Sigmoid colon (tissue), 7 donors: ENCODE data around the gene NLN. TPM values are rescaled to one million over a fixed set of nuclear protein-coding genes. Genes with fewer than 3 reads are reported as not detected.

ENCODE experiments used
- DNase-seq: peaks from one replicate; pipeline ENCODE4 v3.0.0-alpha.2; 2019
- H3K27ac ChIP-seq, 4 donors: fragments of 200-600 bp; sonication (generic); one replicate each; pipeline ENCODE4 v1.5.1; 2016 to 2019; ENCODE audit warnings: mild to moderate bottlenecking in 1 of 4
- H3K27me3 ChIP-seq, 3 donors: fragments of 200-600 bp; sonication (generic); one replicate each; pipeline ENCODE4 v1.5.1; 2019; ENCODE audit warnings: mild to moderate bottlenecking in 1 of 3
- H3K36me3 ChIP-seq, 4 donors: fragments of 200-600 bp; sonication (generic); one replicate each; pipeline ENCODE4 v1.5.1; 2016 to 2019
- H3K4me1 ChIP-seq, 4 donors: fragments of 200-600 bp; sonication (generic); one replicate each; pipeline ENCODE4 v1.5.1; 2017 to 2019
- H3K4me3 ChIP-seq, 4 donors: fragments of 200-600 bp; sonication (generic); one replicate each; pipeline ENCODE4 v1.5.1; 2017 to 2019; ENCODE audit warnings: mild to moderate bottlenecking in 2 of 4, moderate library complexity in 1 of 4
- H3K9me3 ChIP-seq, 4 donors: fragments of 200-600 bp in 3 of 4; sonication (generic) in 3 of 4; one replicate each; pipeline versions ENCODE4 v1.5.1 to v1.6.1; 2013 to 2019
- CTCF ChIP-seq, 4 experiments: fragments of 450-650 bp in 3 of 4; fragments of 200-600 bp in 1 of 4; IDR thresholded peaks; one replicate each; pipeline ENCODE4 v1.5.1; 2016 to 2019; ENCODE audit warnings: antibody characterized with exemption in 4 of 4, mild to moderate bottlenecking in 3 of 4, moderate library complexity in 2 of 4
- EP300 ChIP-seq, 4 donors: sonication (generic); formaldehyde crosslinking; IDR thresholded peaks; one replicate each; pipeline ENCODE4 v1.6.1; 2017; ENCODE audit warnings: antibody characterized with exemption in 4 of 4
- POLR2A ChIP-seq, 2 donors: fragments of 450-650 bp; IDR thresholded peaks; one replicate each; pipeline ENCODE4 v1.6.1; 2016; ENCODE audit warnings: antibody characterized with exemption in 2 of 2, mild to moderate bottlenecking in 2 of 2, moderate library complexity in 2 of 2
- POLR2AphosphoS5 ChIP-seq, 4 donors: sonication (generic); formaldehyde crosslinking; IDR thresholded peaks; one replicate each; pipeline ENCODE4 v1.6.1; 2017; ENCODE audit warnings: antibody characterized with exemption in 4 of 4
- WGBS, 2 donors: extraction: QIAGEN DNeasy Blood & Tissue Kit; methylation state at CpG; one replicate each; pipeline ENCODE4 v1.1.7; 2013; 5-methylcytosine and 5-hydroxymethylcytosine counted together
- intact Hi-C: fragments of 100-400 bp; cut with DNase I; formaldehyde crosslinking; loops from one replicate; pipeline ENCODE4 v1.15.1; 2023
- polyA plus RNA-seq, 3 donors: library from polyadenylated mRNA; stranded (reverse); fragments of 200-250 nt; gene quantifications; one replicate each; pipeline ENCODE4 v1.2.3, GENCODE V29; 2013
- total RNA-seq, 4 donors: library from RNA; depleted of rRNA; stranded (reverse); fragments of >200 nt; gene quantifications; one replicate each; pipeline ENCODE4 v1.1.0, GENCODE V29; 2016
- donor health status: healthy with polysubstance abuse.
- donor health status: Bipolar disorder and iron deficiency.
- donor health status: healthy.

The NLN gene
- total and polyA plus RNA-seq, 7 donors: 4.8 to 43.7 (median 7.8) TPM

- TF ChIP-seq EP300 (IDR thresholded peaks at IDR 0.05) (no peak), POLR2AphosphoS5 (IDR thresholded peaks at IDR 0.05) (no peak), POLR2A (IDR thresholded peaks at IDR 0.05) (no peak), CTCF (IDR thresholded peaks at IDR 0.05) (no peak)
- Histone ChIP-seq H3K36me3 (no peaks in the 10 kb centered on the region), H3K27ac (no peak overlapping the region), H3K27me3 (no peaks in the 10 kb centered on the region), H3K4me1 (no peaks in the 10 kb centered on the region), H3K4me3 (no peak overlapping the region), H3K9me3 (no peaks in the 10 kb centered on the region)
- no peak for DNase-seq
- intact Hi-C loops: no loop called here
- WGBS, 2 donors: 94 to 97% methylated on average over 1 of the region's 1 CpG
These were observed 27.3 kb downstream of the NLN start for GRCh38 chr5:65749221-65749844.

- Histone ChIP-seq H3K4me1 (no peaks in the 10 kb centered on the region), H3K4me3 (no peak overlapping the region), H3K9me3 (no peaks in the 10 kb centered on the region), H3K27me3 (no peaks in the 10 kb centered on the region), H3K36me3 (no peaks in the 10 kb centered on the region), H3K27ac (no peak overlapping the region)
- intact Hi-C loops: no loop called here
- 97 to 99% methylated on average over 5 of the region's 5 CpGs for WGBS, 2 donors
- no peak for TF ChIP-seq EP300 (IDR thresholded peaks at IDR 0.05)
- TF ChIP-seq POLR2A (IDR thresholded peaks at IDR 0.05): no peak
- TF ChIP-seq POLR2AphosphoS5 (IDR thresholded peaks at IDR 0.05): no peak
- TF ChIP-seq CTCF (IDR thresholded peaks at IDR 0.05): no peak
- no peak for DNase-seq
These were observed 28.0 kb downstream of the NLN start for GRCh38 chr5:65749956-65750355.

- Histone ChIP-seq H3K4me1 (no peaks in the 10 kb centered on the region), H3K27ac (no peak overlapping the region), H3K4me3 (no peak overlapping the region), H3K9me3 (no peaks in the 10 kb centered on the region), H3K36me3 (no peaks in the 10 kb centered on the region), H3K27me3 (no peaks in the 10 kb centered on the region)
- WGBS, 2 donors: 51 to 67% methylated on average over 2 of the region's 2 CpGs
- TF ChIP-seq POLR2AphosphoS5 (IDR thresholded peaks at IDR 0.05) (no peak), EP300 (IDR thresholded peaks at IDR 0.05) (no peak), POLR2A (IDR thresholded peaks at IDR 0.05) (no peak), CTCF (IDR thresholded peaks at IDR 0.05) (no peak)
- intact Hi-C loops: no loop called here
- DNase-seq: no peak
These were observed 28.9 kb downstream of the NLN start for GRCh38 chr5:65750938-65751337.

GRCh38 chr5:65753189-65753588, 31.2 kb downstream of the NLN start:
- WGBS, 2 donors: 95% methylated on average over 8 of the region's 8 CpGs
- intact Hi-C loops: no loop called here
- DNase-seq: no peak
- Histone ChIP-seq H3K36me3 (no peaks in the 10 kb centered on the region), H3K4me3 (no peak overlapping the region), H3K27ac (no peak overlapping the region), H3K27me3 (no peaks in the 10 kb centered on the region), H3K9me3 (no peaks in the 10 kb centered on the region), H3K4me1 (no peaks in the 10 kb centered on the region)
- TF ChIP-seq POLR2AphosphoS5 (IDR thresholded peaks at IDR 0.05): no peak
- TF ChIP-seq EP300 (IDR thresholded peaks at IDR 0.05): no peak
- TF ChIP-seq CTCF (IDR thresholded peaks at IDR 0.05): no peak
- no peak for TF ChIP-seq POLR2A (IDR thresholded peaks at IDR 0.05)
